NCI-H2029 (cell line): Measurements from ENCODE around the gene PRKCA.

Source experiments
- DNase-seq: peaks from one replicate; lab custom pipeline; 2025; lab: John Stamatoyannopoulos, UW

Gene PRKCA

DNA sequence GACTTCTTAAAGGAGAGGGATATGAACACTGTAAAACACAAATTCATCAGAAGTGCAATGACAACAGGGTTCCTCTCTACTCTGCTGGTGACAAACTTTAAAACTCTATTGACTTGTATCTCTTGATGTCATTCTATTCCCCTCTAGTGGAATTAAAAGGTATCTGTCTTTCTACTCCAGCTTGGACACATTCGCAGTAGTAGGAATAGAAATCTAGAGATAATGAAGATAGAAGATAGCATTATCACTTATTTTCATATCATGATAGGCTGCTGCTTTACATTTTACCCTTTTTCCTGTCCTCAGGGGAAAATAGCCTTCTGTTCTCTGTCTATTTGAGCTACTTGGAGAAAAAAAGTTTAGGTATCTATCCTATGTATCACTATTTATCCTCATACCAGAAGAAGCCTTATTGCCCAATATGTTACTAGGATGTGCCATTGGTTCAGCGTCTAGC lies 322.9 kb downstream of the PRKCA start:
- peak; percentile 0 for DNase-seq

DNA sequence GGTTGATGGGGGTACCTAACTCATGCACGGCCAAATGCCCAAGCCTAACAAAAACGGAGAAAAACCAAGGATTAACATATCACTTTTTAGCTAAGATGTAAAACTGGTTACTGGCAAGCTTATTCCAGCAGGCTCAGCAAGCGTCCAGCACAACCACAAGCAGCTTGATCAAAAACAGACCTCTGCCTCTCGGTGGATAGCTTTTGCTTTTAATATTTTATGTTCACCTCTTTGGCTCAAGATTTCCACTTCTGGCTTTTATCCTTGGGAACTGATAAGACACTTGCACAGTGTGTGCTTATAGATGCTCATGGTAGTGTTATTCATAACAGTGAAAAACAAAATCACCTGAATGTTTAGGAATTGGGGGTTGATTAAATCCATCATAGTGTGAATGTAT lies 325.6 kb downstream of the PRKCA start:
- DNase-seq: no peak

DNA sequence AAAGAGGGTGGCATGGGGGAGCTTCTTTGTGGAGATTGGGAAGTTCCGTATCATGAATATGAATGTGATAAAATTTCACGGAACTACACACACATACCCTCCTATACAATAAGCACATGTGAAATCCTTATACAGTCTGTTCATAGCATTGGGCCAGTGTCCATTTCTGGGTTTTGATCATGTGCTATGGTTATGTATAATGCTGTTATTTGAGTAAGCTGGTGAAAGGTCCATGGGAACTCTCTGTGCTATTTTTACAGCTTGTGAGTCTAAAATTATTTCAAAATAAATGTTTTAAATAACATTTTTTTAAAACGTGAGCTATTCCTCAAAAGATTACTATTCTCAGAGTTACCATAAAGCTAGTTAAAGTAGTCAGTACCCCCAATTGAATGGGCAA lies 327.3 kb downstream of the PRKCA start:
- no peak for DNase-seq

DNA sequence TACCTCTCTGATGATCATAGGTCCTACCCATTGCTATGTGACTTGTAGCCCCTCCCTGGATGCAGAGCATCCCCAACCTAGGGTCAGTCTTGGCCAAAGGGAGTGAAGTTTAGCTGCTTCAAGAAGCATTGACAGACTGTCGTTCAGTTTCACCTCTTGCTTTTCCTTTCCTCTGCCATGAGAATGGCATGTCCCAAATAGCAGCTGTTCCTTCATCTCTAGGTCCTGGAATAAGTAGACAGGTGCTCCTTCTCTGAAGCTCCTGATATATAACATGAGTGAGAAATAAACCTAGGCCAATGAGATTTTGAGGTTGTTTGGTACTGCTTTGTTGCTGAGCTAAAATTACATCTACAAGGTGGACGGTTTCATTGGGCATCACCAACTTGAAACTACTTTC lies 328.0 kb downstream of the PRKCA start:
- DNase-seq: no peak

DNA sequence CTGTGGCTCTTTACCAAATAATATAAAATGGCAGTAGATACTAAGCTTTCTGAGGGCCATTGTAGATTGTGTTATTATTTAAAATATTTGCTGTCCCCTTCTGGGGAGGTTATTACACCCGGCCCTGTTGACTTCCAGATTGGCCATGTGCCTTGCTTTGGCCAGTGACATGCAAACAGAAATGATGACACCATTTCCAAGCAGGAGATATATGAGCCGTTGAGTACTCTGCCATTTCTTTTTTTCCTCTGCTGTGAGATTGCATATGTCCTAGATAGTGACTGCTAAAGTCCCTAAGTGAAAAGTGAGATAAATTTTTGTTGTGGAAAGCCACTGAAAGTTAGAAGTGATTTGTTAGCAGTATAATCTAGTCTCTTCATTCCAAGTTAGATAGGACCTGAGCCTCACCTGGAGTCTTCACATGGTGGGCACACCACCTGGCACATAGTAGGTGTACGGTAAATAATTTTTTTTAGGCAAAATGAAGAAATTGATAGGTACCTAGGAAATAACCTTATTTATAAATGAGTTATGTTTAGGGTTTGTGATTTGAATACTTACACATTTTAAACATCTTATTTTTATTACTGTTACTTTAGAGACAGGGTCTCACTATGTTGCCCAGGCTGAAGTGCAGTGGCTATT lies 328.5 kb downstream of the PRKCA start:
- no peak for DNase-seq

DNA sequence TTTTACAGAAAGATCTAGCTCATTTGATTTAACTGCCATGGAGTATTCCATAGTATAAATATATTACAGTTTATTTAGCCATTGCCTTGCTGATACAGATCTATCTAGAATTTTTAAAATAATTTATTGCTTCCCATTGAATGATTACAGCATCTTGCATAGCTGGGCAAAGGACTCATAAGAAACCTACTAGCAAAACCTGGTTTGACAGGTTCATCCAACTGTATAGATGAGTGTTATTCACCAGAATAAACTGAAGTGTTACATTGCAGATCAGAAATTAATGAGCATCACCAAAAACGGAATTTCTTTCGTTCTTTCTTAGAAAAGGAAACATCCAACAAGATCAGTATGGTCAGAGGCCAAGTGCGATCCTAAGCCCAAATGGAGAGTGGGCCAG lies 330.3 kb downstream of the PRKCA start:
- no peak for DNase-seq

DNA sequence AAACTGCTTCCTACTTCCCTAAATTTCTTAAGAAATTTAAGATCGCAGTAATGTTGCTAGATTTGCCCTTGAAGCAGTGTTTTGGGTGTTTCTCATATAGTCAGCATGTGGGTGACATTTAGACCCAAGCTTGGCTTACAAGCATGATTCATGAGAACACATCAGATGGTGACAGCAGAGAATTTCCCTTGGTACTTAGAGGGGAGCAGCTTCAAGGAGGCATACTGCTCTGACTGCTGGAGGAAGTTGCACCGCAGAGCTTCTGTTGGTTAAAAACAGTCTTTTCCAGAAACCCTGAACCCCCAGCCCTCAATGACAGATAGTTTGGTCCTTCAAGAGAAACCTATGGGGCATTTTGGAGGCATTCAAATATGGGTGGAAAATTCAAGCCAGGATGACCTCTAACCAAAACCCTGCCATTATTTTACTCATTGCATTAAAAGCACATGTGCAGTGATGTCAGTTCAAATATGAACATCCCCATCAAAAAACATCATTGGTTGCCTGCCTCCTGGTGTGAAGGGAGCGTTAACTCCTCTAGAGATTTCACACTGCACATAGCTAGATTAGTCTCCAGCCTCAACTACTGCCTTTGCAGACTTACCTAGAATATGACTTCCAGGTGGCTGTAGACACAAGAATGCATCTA lies 331.0 kb downstream of the PRKCA start:
- DNase-seq: no peak

DNA sequence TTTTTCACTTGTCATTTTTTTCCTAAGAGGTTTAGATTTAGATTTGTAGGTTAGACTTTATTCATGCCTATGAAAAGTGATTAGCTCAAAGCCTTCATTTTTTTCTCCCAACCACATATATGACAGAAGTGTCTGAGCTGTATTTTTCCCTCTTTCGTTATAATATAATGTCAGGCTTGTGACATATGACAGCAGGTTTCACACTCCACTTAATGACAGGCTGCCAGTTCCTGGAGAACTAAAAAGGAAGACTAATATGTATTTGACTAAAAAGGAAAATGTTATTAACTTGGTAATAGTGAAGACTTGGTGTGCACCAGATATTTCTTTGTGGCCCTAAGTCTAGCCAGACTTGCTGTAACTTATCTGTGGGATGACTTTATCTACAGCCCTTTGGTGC lies 331.8 kb downstream of the PRKCA start:
- no peak for DNase-seq

DNA sequence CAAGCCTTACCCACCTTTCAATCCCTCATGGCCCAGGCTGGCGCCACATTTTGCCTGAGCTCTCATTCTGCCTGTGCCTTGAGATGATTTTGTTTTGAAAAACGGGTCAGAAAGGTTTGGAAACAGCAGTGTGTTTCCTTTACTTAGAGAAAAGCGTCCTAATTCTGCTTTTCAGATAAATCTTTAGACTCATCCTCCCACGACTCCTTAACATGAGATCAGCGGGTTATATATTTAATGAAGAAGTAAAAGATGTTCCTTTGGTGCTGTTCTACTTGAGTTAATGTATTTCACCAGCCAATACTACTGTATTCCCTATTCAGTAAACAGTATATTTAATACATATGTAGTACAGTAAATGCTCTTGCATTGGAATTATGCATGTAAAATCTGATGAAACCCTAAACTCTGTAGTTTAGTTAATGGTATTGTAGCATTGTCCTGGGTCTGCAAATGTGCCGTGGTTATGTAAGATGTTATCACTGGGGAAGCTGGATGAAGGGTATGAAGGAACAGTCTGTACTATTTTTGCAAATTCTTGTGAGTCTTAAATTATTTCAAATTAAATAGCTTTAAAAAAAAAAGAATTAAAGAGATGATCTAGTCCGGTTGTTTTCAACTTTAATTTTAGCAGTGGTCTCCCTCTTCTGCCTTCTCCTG lies 333.1 kb downstream of the PRKCA start:
- no peak for DNase-seq

DNA sequence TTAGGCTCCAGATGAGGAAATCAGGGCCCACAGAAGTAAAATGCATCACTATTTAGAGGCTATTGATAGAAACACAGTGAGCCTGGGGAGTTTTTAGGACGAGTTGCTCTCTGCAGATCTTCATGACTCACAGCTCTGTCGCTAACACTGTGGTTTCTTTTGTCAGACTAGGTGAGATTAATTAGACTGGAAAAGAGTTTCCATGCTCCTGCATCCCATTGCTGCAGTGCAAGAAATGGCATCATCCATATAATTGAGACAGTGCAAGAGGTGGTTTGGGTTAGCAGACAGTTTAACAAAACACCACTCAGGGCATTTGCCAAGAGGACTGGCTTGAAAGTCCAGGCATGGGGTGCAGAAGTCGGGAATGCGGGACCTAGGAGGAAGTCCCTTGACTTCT lies 333.7 kb downstream of the PRKCA start:
- DNase-seq: no peak

DNA sequence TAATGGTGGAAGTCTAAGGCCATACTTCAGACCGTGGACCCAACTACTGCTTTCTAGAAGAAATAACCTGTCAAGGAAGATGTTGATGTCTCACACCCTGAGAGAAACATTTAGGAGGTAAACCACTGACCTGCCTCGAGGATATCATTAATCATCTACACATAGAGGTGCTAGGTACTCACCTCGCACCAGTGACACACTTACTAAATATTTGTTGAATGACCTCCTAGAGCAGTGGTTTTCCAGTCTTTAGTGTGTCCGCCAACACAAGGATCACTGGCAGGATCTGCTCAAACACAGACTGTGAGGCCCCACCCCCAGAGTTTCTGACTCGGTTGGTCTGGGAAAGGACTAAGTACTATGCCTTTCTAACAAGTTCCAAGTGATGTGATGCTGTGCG lies 335.1 kb downstream of the PRKCA start:
- DNase-seq: no peak

DNA sequence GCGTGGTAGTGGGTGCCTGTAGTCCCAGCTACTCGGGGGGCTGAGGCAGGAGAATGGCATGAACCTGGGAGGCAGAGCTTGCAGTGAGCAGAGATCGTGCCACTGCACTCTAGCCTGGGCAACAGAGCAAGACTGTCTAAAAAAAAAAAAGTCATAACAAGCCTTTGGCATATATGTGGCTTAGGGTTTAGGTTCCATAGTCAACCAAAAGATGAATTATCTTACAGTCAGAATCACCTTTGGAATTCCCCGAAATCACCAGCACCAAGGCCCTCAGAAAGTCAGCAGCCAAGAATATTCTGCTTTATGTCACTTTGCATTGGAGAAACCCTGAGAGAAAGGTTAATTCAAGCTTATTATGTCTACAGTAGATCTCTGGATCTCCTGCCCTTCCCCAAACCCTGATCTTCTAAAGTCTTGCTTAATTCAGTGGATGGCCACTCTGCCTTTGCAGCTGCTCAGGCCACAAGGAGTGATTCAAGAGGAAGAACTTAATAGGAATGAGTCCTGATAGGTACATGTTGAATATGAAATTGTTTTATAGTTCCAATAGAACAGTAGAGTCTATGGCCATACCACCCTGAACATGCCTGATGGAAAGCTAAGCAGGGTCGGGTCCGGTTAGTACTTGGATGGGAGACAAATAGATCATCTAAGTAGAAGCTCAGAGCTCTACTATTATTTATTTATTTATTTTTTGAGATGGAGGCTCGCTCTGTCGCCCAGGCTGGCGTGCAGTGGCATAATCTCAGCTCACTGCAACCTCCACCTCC lies 336.5 kb downstream of the PRKCA start:
- DNase-seq: no peak

DNA sequence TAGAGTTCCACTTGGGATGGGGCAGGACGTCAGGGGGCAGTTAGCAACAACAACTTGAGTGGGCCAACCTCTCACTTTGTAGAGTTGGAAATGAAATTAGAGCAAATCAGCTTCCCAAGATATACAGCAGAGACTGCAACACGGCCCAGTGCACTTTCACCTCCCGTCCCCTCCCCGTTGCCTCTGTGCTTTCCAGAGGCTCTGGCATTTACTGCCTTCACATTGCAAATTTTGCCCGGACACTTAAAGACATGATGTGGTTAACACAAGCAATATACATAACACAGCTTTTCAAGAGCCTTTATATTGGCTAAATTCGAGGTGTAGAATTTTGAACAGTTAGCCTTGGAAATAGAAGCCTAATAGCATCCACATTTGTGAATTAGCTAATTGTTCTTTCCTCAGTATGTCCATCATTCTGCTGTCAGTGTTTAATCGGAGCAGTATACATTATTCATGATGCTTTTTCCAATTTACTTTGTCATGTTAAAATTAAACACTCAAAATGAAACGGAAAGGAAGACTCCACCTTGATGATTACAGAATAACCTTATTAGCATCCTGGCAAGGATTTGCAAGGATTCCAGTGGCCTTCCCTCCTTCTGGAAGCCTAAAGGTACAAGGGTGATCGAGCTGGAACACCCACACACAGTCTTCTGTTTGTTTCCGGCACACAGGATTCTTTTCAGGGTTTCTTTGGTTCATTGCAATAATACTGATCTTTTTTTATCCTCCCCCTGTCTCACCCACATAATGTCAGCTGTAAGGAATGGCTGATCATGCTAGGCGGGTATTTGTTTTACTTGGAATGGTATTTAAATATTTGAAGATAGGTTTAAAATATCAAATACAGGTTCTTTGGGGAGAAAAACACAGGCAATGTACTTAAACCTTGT lies 341.6 kb downstream of the PRKCA start:
- DNase-seq: no peak

DNA sequence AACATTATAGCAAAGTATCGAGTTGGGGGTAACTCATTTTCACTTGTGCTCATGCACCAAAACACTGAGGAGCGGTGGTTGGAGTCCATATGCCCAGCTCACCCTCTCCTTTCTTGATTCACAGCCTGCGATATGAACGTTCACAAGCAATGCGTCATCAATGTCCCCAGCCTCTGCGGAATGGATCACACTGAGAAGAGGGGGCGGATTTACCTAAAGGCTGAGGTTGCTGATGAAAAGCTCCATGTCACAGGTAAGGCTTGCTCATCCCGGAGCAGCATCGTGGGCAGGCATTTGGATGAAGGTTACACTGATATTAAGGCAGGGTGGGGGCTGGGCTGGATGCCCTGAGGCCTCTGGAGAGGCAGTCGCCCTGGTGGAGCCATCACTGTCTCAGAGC lies 342.8 kb downstream of the PRKCA start:
- no peak for DNase-seq

DNA sequence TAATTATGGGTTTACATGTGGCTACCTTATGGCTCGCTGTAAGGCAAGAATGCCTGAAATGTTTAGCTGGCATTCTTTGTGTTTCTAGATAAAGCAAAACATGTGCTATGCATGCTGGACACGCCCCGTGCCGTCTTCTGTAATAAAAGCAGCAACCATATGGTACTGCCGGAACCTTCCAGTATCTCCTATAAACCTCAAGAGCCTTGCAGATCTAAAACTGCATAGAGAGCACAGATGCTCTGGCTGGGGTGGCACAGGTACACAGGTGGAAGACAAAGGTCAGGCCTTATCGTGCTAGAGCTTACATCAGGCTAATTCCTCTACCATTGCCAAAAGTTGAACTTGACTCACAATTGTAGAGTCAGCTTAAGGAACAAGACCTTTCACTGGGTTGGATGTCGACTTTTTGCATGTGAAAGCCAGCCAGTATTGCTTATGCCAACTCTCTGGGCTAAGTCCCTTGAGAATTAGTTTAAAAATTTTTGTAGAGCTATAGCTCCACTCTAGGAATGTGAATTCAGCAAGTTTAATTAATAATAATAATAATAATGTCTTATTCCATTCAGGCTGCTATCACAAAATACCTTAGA lies 345.1 kb downstream of the PRKCA start:
- DNase-seq: no peak

DNA sequence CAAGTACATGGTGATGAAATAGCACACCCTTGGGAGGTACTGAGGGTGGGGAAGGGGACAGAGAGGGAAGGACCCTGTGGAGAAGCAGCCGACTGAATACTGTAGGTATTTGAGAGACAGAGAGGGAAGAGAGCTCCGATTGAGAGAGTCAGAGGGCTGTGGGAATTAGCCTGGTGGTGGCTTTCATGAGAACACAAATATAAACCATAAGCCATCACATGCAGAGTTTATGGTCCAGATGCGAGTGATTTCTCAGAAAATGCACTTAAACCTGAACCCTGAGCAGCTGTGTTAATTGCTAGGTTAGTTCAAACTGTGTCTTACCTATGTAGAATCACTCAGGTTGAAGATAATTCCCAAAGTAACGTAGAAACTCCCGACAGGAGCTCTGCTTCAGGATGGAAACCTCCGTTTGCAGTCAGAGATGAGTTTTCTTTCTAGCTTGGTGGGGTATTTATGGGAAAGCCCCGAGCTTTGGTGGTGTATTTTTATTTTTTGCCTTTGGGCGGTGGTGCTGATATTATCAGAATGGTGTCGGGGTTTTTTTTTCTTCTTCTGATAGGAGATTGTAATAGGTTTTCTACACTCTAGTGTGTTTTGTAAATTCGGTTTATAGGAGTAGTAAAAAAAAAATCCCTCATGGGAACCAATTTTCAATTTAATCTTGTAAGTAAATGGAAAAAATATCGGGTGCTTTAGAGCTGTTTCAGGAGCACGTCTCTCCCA lies 347.6 kb downstream of the PRKCA start:
- DNase-seq: no peak

DNA sequence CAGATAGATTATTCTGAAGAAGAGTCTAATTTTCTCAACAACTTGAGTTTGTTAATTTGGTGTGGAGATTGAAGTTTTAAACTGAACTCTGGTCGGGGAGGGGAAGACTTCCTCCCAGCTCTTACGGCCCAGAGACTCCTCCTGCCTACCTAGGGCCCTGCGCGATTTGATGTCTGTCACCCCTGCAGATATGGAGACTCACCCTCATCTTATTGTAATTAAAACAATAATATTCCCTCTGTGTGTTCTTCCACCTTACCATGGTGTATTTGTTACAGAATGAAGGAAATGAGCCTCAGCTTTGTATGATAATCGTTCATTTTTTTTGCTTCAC lies 348.1 kb downstream of the PRKCA start:
- no peak for DNase-seq

DNA sequence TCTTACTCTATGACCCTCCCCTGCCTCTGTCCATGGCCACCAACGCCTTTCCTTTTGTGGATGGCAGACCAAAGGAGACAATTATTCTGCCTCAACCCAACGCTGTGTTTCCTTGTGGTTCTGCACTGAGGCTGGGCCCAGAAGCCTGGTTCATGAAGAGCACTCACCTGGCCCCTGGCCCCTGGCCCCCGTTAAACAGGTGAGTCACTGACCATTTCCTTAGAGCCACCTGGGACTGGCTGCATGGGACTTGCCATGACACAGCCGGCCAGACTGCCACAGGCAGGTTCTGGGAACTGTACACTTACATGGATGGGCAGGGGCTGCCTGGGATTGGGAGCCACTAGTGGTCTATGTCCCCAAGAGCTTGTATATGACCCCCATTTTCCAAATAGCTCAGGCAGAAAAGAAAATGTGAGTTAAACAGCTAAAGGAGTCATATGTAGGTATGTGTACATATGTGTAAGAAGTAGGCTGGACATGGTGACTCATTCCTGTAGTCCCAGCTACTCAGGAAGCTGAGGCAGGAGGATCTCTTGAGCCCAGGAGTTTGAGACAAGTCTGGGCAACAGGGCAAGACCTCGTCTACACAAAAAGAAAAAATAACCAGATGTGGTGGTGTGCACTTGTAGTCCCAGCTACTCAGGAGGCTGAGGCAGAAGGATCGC lies 350.6 kb downstream of the PRKCA start:
- no peak for DNase-seq

DNA sequence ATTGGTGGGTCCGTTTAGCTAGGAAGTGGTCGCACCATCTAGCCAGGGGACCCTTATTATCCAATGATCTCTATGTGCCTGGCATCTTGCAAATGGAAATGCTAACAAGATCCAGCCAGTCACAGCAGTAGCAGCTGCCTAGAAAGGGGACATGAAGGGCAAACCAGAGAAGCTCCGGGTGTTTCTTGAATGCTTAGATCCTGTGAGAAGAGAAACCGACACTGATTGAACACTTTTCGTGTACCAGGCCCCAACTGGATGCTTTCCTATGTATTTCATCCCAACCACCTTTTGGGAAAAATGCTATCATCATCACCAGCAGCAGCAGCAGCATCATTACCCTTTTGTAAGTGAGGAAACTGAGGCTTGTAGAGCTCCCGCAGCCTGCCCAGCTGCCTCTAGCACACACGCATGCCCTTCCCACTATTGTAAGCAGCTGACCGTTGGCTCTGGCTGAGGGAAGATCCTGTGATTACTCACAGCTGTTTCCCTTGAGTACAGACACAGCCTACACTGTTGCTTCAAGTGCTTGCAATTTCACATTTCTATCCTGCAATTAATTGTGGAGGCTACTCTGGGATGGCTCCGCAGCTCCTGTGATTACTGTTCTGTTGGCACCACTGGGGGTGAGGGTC lies 351.8 kb downstream of the PRKCA start:
- no peak for DNase-seq

DNA sequence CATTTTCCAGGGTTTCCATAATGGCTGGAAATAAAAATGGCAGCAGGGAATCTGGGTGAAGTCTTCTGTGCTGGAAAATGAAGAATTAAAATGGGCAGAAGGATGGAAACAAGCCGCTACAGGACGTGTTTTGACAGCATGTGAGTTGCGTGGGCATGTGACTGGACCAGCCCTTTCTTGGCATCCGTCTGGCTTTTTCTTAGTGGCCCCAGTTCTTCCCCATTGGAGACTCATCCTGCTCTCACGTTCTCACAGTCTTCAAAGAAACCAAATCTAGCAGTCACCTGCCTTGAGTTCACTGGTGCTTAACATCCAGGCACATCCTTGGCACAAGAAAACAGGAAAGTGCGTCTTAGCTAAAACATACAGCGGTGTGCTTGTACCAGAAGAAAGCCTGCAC lies 352.4 kb downstream of the PRKCA start:
- DNase-seq: no peak
